Stimulated activated CD8-positive, alpha-beta memory T cell treated with anti-CD3 and anti-CD28 coated beads, Interleukin-7, amount 100 ng/mL, for 4 hours (primary cell): Measurements from ENCODE around the gene LRP1.
"Not testable (repeated sequence)": the region's sequence is repeated elsewhere in the genome, so short reads cannot be mapped to it uniquely, and the experiment has no call there.

Source experiments
- DNase-seq, 2 donors: peaks; one replicate each; pipeline ENCODE4 v3.0.0-alpha.2; 2020; ENCODE audit warnings: low read depth in 2 of 2

The LRP1 gene

GRCh38 chr12:57111031-57111734 lies 17.1 kb upstream of the LRP1 start, which contains the start of gene STAT6:
TSS of gene STAT6 (minus strand) at chr12:57111362. CDS start at chr12:57108278, 3,084 bp downstream.
- peak; percentile 75 to 81 for DNase-seq

GRCh38 chr12:57112492-57113294 lies 15.6 kb upstream of the LRP1 start:
- no peak for DNase-seq

- no peak for DNase-seq
Measured at GRCh38 chr12:57116580-57117281, 11.6 kb upstream of the LRP1 start.

- DNase-seq: no peak
Measured at GRCh38 chr12:57118711-57119271, 9.5 kb upstream of the LRP1 start.

GRCh38 chr12:57119294-57120085 lies 8.8 kb upstream of the LRP1 start:
- no peak for DNase-seq

GRCh38 chr12:57120718-57121117 lies 7.6 kb upstream of the LRP1 start:
- not testable (repeated sequence) for DNase-seq

- no peak for DNase-seq
Measured at GRCh38 chr12:57123813-57124212, 4.5 kb upstream of the LRP1 start.

DNA sequence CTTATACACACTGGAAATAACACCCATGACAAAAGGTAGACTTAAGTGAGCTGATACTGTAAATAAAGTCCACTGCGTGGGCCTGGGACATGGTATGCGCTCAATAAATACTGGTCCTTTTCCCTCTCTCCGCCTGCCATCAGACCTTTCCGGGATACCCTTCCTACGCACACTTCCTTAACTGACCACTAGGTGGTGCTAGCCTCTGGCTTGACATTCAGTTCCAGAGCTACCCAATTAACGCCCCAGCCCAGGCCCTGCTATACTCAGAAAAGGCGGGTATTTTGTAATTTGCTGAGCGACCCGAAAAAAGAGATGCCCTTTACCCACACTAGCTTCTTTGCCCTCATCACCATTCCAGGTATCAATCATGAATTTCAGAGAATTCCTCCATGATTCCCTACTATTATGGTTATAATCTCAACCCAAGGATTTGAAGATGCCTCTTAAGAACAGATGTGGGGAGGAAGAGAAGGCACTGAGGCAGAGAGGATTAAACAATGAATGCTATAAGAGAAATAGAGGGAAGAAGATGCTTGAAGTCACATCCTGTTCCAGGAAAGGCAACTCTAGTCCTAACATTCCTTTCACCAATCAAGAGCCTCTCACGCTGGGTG lies 3.9 kb upstream of the LRP1 start:
- DNase-seq: peak; percentile 55 to 62

DNA sequence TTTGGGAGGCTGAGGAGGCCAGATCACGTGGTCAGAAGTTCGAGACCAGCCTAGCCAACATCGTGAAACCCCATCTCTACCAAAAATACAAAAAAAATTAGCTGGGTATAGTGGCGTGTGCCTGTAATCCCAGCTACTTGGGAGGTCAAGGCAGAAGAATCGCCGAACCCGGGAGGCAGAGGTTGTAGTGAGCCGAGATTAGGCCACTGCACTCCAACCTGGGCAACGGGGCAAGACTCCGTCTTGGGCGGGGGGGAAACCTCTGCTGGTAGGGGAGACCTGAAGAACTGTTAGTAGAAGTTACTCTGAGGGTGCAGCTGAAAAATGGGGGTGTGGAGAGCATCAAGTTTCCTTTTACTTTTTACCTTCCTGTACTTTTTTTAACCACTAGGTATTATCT lies 2.2 kb upstream of the LRP1 start:
- DNase-seq: no peak

DNA sequence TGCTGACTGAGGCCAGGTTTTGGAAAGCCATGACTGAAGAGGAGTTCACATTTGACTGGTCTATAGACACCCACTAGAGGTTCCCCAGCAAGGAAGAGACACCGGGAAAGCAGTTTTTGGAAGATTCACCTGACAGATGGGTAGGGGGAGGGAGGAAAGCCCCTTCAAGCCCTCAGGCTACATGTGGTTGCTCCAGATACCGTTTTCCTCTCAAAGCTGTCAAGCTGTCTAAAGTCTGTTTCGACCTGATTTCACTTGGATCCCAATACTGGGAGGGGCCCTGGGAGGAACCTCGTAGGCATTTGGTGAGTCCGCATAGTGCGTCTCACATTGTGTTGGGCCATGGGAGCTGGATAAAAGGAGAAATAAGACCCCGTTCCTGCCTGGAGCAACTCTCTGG lies 1.7 kb upstream of the LRP1 start:
- DNase-seq: no peak

- peak; percentile 60 to 72 for DNase-seq
Measured at GRCh38 chr12:57127101-57127725, 1.1 kb upstream of the LRP1 start.

- no peak for DNase-seq
Measured at GRCh38 chr12:57128519-57129247, 400 bp downstream of the LRP1 start.

- DNase-seq: no peak
Measured at GRCh38 chr12:57129321-57129842, 1.1 kb downstream of the LRP1 start.

GRCh38 chr12:57129889-57130288 lies 1.6 kb downstream of the LRP1 start:
- DNase-seq: no peak

GRCh38 chr12:57130941-57131340 lies 2.7 kb downstream of the LRP1 start:
- DNase-seq: no peak

DNA sequence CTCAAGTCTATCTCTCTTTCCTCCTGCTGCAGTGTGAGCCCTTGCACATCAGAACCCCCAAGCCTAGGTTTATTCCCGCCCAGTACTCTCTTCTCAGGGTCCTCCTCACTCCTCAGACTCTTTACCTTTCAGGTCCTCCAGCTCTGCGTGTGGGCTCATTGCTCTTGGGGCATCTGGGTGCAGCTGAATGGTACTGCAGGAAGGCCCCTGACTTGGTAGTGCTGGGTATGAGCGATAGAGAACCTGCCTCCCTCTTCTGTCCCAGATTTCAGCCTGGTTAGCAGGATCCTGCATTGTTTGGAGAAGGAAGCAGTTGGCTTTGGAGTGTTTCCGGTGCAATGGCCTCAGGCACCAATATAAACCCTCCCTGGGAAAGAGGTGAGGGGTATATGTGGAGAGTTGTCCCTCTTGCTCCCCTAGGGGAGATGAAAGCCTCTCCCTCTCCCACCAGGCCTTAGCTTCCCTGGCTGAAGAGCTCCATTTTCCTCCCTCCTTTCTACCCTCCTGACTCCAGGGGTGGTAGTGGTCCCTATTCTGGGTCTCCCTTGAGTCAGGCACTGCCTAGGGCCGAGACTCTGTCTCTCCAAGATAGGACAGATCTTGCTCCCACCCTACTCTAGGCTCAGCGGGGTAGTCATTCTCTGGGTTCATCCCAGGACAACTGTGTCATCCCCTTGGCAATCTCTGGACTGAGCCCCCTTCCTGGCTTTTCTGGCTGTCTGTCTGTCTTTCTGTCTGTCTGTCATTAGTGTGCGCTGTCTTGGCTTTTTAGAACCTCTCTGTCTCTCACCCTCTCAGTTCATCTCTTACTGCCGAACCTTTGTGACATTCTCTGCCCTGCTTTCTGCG lies 3.8 kb downstream of the LRP1 start:
- no peak for DNase-seq

GRCh38 chr12:57133013-57133569 lies 4.8 kb downstream of the LRP1 start:
- DNase-seq: no peak

DNA sequence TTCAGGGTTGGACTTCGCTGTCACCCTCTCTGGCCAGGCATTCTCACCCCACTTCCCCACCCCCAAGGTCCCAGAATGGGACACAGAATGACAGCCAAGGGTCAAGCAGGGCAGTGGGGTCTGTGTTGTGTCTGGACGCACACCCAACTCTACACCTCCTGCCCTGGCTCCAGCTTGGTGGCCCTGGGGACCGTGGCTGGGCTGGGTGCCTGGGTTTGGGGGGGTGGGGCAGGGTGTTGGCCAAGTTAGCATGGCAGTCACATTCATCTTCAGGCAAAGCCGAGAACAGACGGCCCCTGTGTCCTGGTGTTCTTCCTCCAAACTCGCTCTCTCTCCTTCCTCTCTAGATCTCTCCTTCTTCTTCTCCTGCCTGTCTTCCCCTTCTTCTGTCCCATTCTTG lies 5.6 kb downstream of the LRP1 start:
- DNase-seq: no peak
